Esophagus squamous epithelium (tissue), 4 donors: Measurements from ENCODE around the gene NHEJ1.

Experiments used
- POLR2A ChIP-seq, 4 donors: fragments of 450-650 bp; IDR thresholded peaks; one replicate each; pipeline ENCODE4 v1.6.1; 2017; ENCODE audit warnings: antibody characterized with exemption in 4 of 4, mild to moderate bottlenecking in 4 of 4, moderate library complexity in 3 of 4
- TF ChIP-seq, protein P1 (sequence below), 6 experiments: fragments of 450-650 bp in 4 of 6; fragments of 200-600 bp in 2 of 6; sonication (generic) in 2 of 6; IDR thresholded peaks; one replicate each; pipeline ENCODE4 v1.5.1; 2016 to 2019; ENCODE audit warnings: antibody characterized with exemption in 6 of 6, mild to moderate bottlenecking in 4 of 6, moderate library complexity in 4 of 6

DNA sequence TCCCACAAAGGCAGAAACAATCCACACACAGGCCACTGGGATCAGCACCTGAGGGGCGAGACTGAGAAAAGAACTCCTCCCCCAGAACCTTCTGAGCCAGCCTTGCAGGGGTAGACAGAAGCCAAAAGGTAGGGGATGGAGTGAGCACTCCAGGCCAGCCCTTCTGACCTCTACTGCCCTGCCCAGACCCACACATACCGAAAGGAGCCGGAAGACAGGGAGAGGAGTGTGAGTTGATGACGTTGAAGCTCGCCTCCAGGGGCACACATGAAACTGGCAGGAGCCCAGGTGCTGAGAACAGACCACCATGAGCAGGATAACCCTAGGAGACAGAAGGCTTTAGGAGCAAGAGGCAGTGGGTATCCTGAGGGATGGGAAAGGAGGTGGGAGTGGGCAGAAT lies 7.4 kb upstream of the NHEJ1 start:
- no peak for TF ChIP-seq POLR2A (IDR thresholded peaks at IDR 0.05)
- TF ChIP-seq, protein P1, sequence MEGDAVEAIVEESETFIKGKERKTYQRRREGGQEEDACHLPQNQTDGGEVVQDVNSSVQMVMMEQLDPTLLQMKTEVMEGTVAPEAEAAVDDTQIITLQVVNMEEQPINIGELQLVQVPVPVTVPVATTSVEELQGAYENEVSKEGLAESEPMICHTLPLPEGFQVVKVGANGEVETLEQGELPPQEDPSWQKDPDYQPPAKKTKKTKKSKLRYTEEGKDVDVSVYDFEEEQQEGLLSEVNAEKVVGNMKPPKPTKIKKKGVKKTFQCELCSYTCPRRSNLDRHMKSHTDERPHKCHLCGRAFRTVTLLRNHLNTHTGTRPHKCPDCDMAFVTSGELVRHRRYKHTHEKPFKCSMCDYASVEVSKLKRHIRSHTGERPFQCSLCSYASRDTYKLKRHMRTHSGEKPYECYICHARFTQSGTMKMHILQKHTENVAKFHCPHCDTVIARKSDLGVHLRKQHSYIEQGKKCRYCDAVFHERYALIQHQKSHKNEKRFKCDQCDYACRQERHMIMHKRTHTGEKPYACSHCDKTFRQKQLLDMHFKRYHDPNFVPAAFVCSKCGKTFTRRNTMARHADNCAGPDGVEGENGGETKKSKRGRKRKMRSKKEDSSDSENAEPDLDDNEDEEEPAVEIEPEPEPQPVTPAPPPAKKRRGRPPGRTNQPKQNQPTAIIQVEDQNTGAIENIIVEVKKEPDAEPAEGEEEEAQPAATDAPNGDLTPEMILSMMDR (IDR thresholded peaks at IDR 0.05), result no peak
